HG02885 (cell line): ENCODE data around the gene NPFF.

Source experiments
- ATAC-seq: cut with Tn5 transposase; IDR thresholded peaks from one replicate; pipeline ENCODE4 v1.9.1; 2021; ENCODE audit warnings: mild to moderate bottlenecking; ENCODE audit not compliant: unreplicated experiment, poor library complexity

NPFF gene

GRCh38 chr12:53514628-53515290, 7.5 kb upstream of the NPFF start:
- no peak for ATAC-seq

DNA sequence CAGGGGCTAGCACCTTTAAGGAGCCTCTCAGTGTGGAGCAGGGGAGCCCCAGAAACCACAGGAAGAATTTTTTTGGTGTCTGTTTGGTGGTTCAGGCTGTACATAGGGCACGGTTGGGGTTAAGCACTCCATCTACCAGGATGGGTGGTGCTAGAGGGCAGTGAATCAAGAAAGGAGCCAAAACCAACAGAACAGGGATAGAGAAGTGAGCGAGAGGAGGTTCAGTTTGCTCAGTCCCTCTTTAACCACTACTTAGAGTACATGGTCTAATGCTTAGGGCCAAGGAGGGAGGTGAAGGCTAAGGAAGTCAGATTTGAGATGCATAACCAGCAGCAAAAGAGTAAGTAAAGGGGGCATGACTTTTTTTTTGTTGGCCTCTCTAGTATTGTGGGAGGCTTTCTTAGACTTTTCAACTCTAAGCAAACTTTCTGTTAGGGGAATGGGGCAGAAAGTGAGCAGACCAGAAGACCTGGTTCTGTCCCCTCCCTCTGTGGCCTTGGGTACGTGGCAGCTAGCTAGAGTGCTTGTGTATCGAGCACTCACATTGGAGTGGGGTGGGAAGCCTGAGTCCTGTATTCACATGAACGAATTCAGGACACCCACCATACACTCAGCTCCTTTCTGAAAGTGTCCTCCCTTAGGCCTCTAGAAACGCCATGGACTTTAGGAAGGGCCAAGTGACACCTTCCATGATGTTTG, 6.6 kb upstream of the NPFF start:
- ATAC-seq: no peak

DNA sequence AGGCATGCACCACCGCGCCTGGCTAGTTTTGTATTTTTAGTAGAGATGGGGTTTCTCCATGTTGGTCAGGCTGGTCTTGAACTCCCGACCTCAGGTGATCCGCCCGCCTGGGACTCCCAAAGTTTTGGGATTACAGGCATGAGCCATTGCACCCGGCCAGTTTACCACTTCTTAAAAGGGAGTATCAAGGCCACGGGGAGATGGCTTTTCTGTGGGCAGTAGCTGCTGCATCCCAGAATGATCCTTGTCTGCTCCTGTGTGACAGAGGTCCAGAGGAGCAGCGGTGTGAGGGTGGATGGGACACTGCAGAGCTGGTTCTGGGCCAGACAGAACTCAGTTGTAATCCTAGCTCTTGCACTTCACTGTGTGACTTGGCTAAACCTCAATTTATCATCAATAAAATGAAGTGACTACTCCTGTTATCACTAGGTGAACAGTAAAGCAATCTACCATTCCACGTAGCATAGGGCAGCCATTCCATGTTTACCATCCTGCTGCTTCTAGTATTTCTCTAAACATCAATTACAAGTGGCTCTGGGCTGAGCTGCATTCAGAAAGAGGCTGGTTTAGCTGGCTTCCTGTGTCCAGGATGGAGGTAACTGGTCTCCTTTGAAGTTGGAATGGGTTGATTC, 3.0 kb upstream of the NPFF start:
- no peak for ATAC-seq

- peak; percentile 89 for ATAC-seq
Measured at GRCh38 chr12:53508534-53509170, 1.4 kb upstream of the NPFF start.

- ATAC-seq: no peak
Measured at GRCh38 chr12:53507603-53507885, 260 bp upstream of the NPFF start.

DNA sequence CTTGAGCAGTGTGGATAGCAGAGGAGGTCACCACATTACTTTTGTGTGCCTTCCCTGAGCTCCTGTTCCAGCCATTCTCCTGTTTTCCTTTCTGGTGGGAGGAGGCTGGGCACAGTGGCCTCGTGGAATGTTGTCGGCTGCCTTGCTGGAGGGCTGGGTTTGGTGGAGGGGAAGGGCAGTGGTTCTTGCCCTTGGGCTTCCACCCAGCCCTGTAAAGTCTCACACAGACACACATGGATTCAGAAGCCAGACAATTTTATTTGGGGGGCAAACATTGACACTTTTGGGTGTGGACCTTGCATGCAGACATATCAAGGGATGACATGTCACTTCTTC, 866 bp downstream of the NPFF start:
- ATAC-seq: no peak

- no peak for ATAC-seq
Measured at GRCh38 chr12:53505555-53506449, 1.5 kb downstream of the NPFF start.

DNA sequence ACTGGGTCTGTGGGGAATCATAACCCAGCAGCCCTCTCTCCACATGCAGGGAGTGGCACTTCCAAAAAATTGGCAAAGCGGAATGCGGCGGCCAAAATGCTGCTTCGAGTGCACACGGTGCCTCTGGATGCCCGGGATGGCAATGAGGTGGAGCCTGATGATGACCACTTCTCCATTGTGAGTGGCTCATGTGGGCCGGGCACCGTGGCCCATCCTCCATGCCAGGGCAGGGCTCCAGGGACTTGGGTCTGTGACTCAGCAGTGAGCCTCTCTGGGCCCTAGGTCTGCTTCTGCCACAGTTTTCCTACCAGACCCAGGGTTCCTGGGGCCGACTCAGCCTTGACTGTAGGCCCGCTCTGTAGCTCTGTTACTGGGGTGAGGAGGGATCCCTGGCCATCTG, 2.2 kb downstream of the NPFF start:
- no peak for ATAC-seq

GRCh38 chr12:53504004-53504920, 3.0 kb downstream of the NPFF start:
- no peak for ATAC-seq

- ATAC-seq: no peak
Measured at GRCh38 chr12:53502983-53503728, 4.1 kb downstream of the NPFF start.

GRCh38 chr12:53502331-53502730, 5.0 kb downstream of the NPFF start:
- ATAC-seq: no peak

DNA sequence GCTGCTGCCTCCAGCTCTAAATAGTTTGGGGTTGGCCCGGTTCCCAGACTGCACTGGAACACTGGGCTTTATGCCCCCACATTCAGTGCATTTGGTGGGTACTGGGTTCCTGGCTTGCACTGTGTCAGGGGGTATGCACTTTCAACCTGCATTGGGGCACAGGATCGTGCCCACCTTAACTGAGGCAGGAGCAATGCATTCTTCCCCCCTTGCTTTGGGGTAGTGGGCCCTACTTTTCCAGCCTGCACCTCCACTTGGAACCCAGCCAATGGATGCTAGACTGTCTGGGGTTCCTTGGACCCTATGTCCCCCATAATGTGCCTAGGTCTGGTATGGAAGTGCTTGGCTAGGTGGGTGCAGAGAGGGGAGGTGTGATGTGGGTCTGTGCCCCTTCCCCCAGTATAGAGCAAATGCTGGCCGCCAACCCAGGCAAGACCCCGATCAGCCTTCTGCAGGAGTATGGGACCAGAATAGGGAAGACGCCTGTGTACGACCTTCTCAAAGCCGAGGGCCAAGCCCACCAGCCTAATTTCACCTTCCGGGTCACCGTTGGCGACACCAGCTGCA, 5.6 kb downstream of the NPFF start:
- ATAC-seq: no peak

- ATAC-seq: peak; percentile 83
Measured at GRCh38 chr12:53500776-53501614, 6.3 kb downstream of the NPFF start, which contains the start of gene TARBP2. TARBP2 (plus strand) TSS chr12:53501283; CDS start chr12:53501409, 126 bp downstream.

GRCh38 chr12:53500142-53500775, 7.0 kb downstream of the NPFF start:
- ATAC-seq: no peak

DNA sequence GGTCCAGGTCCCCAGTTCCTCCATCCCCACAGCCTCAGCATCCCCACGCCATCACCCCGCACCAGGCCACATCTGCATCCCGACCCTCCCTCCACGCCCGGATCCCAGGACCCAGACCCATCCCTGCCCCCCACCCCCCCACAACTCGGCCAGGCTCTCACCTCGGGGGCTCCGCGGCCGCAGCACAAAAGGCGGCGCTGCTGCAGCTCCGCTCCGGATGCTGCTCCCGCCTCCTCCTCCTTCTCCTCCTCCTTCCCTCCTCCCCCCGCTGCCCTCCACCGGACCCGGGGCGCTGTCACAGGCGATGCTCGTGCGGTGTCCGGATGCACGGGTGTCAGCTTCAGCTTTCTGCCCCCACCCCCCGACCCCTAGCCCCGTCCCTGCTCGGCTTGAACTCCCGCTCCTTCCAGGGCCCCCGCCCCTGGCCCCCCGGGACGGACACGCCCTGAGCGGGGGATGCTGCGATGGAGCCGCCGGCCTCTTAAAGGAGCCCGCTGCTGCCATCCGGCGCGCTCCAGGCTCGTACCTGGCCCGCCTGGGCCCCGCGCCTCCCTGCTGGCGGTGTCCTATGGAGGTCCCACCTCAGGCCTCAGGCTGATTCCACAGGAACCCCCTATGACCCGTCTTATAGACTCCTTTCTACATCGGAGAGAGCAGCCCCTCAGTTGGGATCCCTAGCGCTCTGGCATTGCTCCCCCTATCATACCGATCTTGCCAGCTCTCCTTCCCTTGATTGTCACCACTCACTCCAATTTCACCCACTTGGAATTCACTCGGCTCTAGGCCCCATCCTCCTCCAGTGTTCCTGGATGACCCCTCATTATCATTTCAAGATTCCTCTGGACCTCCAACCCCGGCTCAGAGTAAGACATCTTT, 7.8 kb downstream of the NPFF start, which contains the start of gene MAP3K12:
TSS of gene MAP3K12 (minus strand) at position 193 of the 876 bp plus-strand sequence. CDS start 12,067 bp downstream, outside the sequence.
- ATAC-seq: no peak

- ATAC-seq: no peak
Measured at GRCh38 chr12:53498235-53498630, 9.1 kb downstream of the NPFF start.
